CD4-positive, alpha-beta T cell (primary cell): Measurements from ENCODE around the gene PTPRN2. TPM values are rescaled to one million over a fixed set of nuclear protein-coding genes. Genes with fewer than 3 reads are reported as not detected.

ENCODE experiments used
- ATAC-seq: fragments of 200-7000 bp; cut with Tn5 transposase; one replicate; pipeline ENCODE4 v1.10.0; 2022; ENCODE audit warnings: mild to moderate bottlenecking; ENCODE audit not compliant: poor library complexity
- CTCF ChIA-PET: fragments of 350-600 bp; sonication (Branson Sonifier 250); formaldehyde crosslinking; loops from one replicate; lab custom pipeline; 2021; ENCODE audit warnings: antibody characterized with exemption, inconsistent platforms; lab: Charles Lee
- POLR2A ChIA-PET: fragments of 350-600 bp; sonication (Branson Sonifier 250); formaldehyde crosslinking; loops from one replicate; lab custom pipeline; 2021; ENCODE audit warnings: antibody characterized with exemption, inconsistent platforms; lab: Charles Lee
- DNase-seq, 14 experiments: peaks; one replicate each; pipeline ENCODE4 v3.0.0-alpha.2; 2013 to 2020; ENCODE audit warnings: mixed read lengths in 2 of 14
- H3K27ac ChIP-seq, 2 donors: one replicate each; pipeline versions ENCODE4 v1.5.1 to v1.7.0; 2013; ENCODE audit warnings: low read length in 2 of 2, low read depth in 1 of 2, mild to moderate bottlenecking in 1 of 2
- H3K27me3 ChIP-seq, 2 experiments: 1 replicate in 1 of 2; 2 replicates in 1 of 2; pipeline versions ENCODE4 v1.6.1 to v1.7.0; 2013; ENCODE audit warnings: low read length in 2 of 2, control low read depth in 1 of 2, mild to moderate bottlenecking in 1 of 2, moderate library complexity in 1 of 2; ENCODE audit not compliant: insufficient read depth in 2 of 2, control insufficient read depth in 1 of 2
- H3K36me3 ChIP-seq: one replicate; pipeline ENCODE4 v1.6.1; 2013; ENCODE audit warnings: low read length, control low read depth; ENCODE audit not compliant: insufficient read depth
- H3K4me1 ChIP-seq: one replicate; pipeline ENCODE4 v1.6.1; 2013; ENCODE audit warnings: low read length, control low read depth; ENCODE audit not compliant: insufficient read depth
- H3K4me3 ChIP-seq: one replicate; pipeline ENCODE4 v1.5.1; 2013; ENCODE audit warnings: mild to moderate bottlenecking, low read length, moderate library complexity
- H3K9me3 ChIP-seq, 2 experiments: 1 replicate in 1 of 2; 2 replicates in 1 of 2; pipeline versions ENCODE4 v1.6.1 to v1.7.0; 2013; ENCODE audit warnings: low read length in 2 of 2, mild to moderate bottlenecking in 2 of 2, control low read depth in 1 of 2, moderate library complexity in 1 of 2; ENCODE audit not compliant: control insufficient read depth in 1 of 2, insufficient read depth in 1 of 2
- H3K27ac Mint-ChIP-seq: one replicate; pipeline ENCODE4 v1.8.0; 2020; ENCODE audit warnings: mixed read lengths
- H3K27me3 Mint-ChIP-seq: one replicate; pipeline ENCODE4 v1.8.0; 2021; ENCODE audit warnings: mixed read lengths
- H3K36me3 Mint-ChIP-seq: one replicate; pipeline ENCODE4 v1.8.0; 2021; ENCODE audit warnings: low read depth, mixed read lengths
- H3K4me1 Mint-ChIP-seq: one replicate; pipeline ENCODE4 v1.8.0; 2021; ENCODE audit warnings: low read depth, mixed read lengths
- H3K4me3 Mint-ChIP-seq: one replicate; pipeline ENCODE4 v1.8.0; 2020; ENCODE audit warnings: mild to moderate bottlenecking, mixed read lengths
- H3K9me3 Mint-ChIP-seq: one replicate; pipeline ENCODE4 v1.8.0; 2020; ENCODE audit warnings: mixed read lengths
- intact Hi-C, 2 experiments: fragments of 100-400 bp; cut with DNase I in 1 of 2; cut with micrococcal nuclease in 1 of 2; formaldehyde crosslinking; loops; one replicate each; pipeline versions ENCODE4 v1.15.1 to v1.9.0; 2023 to 2025; cut with DNase I, micrococcal nuclease
- total RNA-seq, 174 experiments: library from RNA in 2 of 174; stranded (reverse) in 2 of 174; gene quantifications; one replicate each; pipeline ENCODE4 v1.2.3 and lab custom pipeline; 2021 to 2026
- TF ChIP-seq, protein P1 (sequence below): fragments of 200-600 bp; IDR thresholded peaks from one replicate; pipeline ENCODE4 v1.8.0; 2022; ENCODE audit warnings: antibody characterized with exemption, mild to moderate bottlenecking

The PTPRN2 gene
- total RNA-seq, 2 experiments from 2014 or later = 0.34 to 0.44 TPM

DNA sequence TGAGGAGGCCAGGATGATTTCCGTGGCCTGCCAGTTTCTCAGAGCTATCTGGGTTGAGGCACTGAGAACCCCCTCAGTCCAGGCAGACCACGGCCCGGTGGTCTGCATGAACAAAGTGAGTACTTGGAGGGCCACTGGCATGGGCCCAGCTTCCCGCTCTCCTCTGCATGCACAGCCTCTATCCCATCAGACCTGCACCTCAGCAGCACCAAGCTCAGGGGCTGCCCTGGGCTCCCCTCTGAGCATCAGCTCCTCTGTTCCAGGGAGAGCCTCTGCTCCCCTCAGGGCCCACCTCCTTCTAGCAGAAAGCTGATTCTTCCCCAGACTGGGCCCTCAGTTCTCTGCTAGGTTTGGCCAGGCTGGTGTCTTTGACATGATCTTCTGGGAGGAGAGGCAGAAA lies 780.9 kb downstream of the PTPRN2 start:
- Histone ChIP-seq H3K4me3 (no peak overlapping the region), H3K4me1 (no peaks in the 10 kb centered on the region), H3K27ac (no peak overlapping the region), H3K9me3 (peaks cover 0 to 15% of the 10 kb centered on the region in 2 experiments), H3K27me3 (no peaks in the 10 kb centered on the region), H3K36me3 (no peaks in the 10 kb centered on the region)
- H3K9me3 Mint-ChIP-seq = no peaks in the 10 kb centered on the region
- CTCF ChIA-PET = no interaction called here
- TF ChIP-seq, protein P1, sequence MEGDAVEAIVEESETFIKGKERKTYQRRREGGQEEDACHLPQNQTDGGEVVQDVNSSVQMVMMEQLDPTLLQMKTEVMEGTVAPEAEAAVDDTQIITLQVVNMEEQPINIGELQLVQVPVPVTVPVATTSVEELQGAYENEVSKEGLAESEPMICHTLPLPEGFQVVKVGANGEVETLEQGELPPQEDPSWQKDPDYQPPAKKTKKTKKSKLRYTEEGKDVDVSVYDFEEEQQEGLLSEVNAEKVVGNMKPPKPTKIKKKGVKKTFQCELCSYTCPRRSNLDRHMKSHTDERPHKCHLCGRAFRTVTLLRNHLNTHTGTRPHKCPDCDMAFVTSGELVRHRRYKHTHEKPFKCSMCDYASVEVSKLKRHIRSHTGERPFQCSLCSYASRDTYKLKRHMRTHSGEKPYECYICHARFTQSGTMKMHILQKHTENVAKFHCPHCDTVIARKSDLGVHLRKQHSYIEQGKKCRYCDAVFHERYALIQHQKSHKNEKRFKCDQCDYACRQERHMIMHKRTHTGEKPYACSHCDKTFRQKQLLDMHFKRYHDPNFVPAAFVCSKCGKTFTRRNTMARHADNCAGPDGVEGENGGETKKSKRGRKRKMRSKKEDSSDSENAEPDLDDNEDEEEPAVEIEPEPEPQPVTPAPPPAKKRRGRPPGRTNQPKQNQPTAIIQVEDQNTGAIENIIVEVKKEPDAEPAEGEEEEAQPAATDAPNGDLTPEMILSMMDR = no peak
- H3K27ac Mint-ChIP-seq = no peak overlapping the region
- no peaks in the 10 kb centered on the region for H3K4me1 Mint-ChIP-seq
- H3K4me3 Mint-ChIP-seq = no peak overlapping the region
- H3K27me3 Mint-ChIP-seq = no peaks in the 10 kb centered on the region
- no peaks in the 10 kb centered on the region for H3K36me3 Mint-ChIP-seq
- DNase-seq (no peak), ATAC-seq (no peak)
- intact Hi-C loops = no loop called here
- POLR2A ChIA-PET = no interaction called here

DNA sequence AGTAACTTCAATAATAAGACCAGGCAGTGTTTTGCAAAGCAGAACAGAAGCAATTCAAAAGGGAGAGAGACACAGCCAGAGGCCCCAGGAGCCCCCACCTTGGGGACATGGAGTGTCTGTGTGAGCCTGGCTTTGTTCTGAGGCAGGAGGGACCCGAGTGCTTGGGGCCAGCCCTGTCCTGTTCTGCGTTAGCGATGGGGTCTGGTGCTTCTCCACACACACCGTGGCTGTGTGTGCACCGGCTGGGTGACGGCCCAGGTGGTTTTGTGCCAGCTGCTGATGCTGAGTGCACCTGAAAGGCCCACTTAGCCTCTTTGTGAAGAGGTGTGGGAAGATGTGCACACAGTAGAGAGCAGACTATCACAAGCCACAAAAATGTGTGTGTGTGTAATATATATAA lies 781.9 kb downstream of the PTPRN2 start:
- H3K36me3 ChIP-seq = no peaks in the 10 kb centered on the region
- no peak overlapping the region for H3K4me3 Mint-ChIP-seq
- CTCF ChIA-PET = no interaction called here
- intact Hi-C loops = no loop called here
- H3K27me3 Mint-ChIP-seq = no peaks in the 10 kb centered on the region
- DNase-seq = no peak
- no peaks in the 10 kb centered on the region for H3K4me1 Mint-ChIP-seq
- POLR2A ChIA-PET = no interaction called here
- no peak overlapping the region for H3K27ac ChIP-seq
- H3K4me1 ChIP-seq = no peaks in the 10 kb centered on the region
- H3K27ac Mint-ChIP-seq = no peak overlapping the region
- ATAC-seq = no peak
- TF ChIP-seq, protein P1 = no peak
- H3K36me3 Mint-ChIP-seq = no peaks in the 10 kb centered on the region
- no peaks in the 10 kb centered on the region for H3K27me3 ChIP-seq
- peaks cover 0 to 15% of the 10 kb centered on the region in 2 experiments for H3K9me3 ChIP-seq
- no peaks in the 10 kb centered on the region for H3K9me3 Mint-ChIP-seq
- H3K4me3 ChIP-seq = no peak overlapping the region

DNA sequence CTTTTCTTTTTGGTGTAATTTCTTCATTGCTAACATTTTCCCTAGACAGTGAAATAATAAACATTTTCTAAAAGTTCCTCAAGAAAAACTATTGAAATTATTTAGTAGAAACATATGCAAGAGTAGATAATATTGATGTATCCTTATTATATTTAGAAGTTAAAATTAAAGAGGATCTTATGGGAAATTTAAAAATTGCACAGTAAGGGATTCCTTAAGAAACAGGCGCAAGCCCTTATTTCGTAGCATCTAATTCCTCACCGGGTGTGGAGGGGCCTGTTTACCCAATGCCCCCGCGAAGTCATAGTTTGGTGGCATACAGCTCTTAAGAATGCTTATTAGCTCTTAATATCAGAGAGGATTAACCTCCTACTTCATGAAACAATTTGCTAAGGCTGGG lies 783.7 kb downstream of the PTPRN2 start:
- no peak overlapping the region for H3K27ac Mint-ChIP-seq
- CTCF ChIA-PET = no interaction called here

More for the DNA sequence above, 783.7 kb downstream of the PTPRN2 start:
- POLR2A ChIA-PET = interaction anchor here (1.1 kb wide), 1 partner anchor 24 kb away, joined by 3 read pairs; no protein-coding TSS in a partner anchor
- Mint-ChIP-seq H3K4me3 (no peak overlapping the region), H3K9me3 (no peaks in the 10 kb centered on the region), H3K27me3 (no peaks in the 10 kb centered on the region), H3K36me3 (no peaks in the 10 kb centered on the region), H3K4me1 (no peaks in the 10 kb centered on the region)
- H3K4me3 ChIP-seq = no peak overlapping the region
- ATAC-seq (no peak), DNase-seq (no peak)
- H3K27ac ChIP-seq = no peak overlapping the region
- H3K36me3 ChIP-seq = no peaks in the 10 kb centered on the region
- TF ChIP-seq, protein P1 = no peak
- H3K9me3 ChIP-seq = peaks cover 0 to 5% of the 10 kb centered on the region in 2 experiments
- intact Hi-C loops = no loop called here
- no peaks in the 10 kb centered on the region for H3K4me1 ChIP-seq
- no peaks in the 10 kb centered on the region for H3K27me3 ChIP-seq
